GM21390 (cell line): ENCODE results near the gene HLA-F.
A peak's percentile ranks its signal among the peaks of the same experiment; 100 is the strongest.

Source experiments
- ATAC-seq: cut with Tn5 transposase; IDR thresholded peaks from one replicate; pipeline ENCODE4 v1.9.1; 2021; ENCODE audit not compliant: unreplicated experiment

The HLA-F gene

DNA sequence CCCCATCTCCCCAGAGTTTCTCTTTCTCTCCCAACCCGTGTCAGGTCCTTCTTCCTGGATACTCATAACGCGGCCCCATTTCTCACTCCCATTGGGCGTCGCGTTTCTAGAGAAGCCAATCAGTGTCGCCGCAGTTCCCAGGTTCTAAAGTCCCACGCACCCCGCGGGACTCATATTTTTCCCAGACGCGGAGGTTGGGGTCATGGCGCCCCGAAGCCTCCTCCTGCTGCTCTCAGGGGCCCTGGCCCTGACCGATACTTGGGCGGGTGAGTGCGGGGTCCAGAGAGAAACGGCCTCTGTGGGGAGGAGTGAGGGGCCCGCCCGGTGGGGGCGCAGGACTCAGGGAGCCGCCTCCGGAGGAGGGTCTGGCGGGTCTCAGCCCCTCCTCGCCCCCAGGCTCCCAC is at the start of gene HLA-F:
TSS of gene HLA-F (plus strand) at position 173 of the 404 bp plus-strand sequence. CDS start at position 203, 30 bp downstream.
- ATAC-seq: peak; percentile 93

DNA sequence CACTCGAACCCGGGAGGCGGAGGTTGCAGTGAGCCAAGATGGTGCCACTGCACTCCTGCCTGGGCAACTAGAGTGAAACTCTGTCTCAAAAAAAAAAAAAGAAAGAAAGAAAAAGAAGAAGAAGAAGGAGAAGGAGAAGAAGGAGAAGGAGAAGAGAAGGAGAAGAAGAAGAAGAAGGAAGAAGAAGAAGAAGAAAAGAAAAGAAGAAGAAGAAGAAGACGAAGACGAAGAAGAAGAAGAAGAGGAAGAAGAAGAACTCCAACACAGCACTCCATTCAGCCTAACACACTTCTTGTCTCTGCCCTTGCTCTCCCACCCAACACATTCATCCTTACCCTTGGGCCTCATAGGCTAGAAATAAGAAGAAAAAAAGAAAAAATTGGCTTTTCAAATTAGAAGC is 49.2 kb upstream of the HLA-F start:
- ATAC-seq: no peak

DNA sequence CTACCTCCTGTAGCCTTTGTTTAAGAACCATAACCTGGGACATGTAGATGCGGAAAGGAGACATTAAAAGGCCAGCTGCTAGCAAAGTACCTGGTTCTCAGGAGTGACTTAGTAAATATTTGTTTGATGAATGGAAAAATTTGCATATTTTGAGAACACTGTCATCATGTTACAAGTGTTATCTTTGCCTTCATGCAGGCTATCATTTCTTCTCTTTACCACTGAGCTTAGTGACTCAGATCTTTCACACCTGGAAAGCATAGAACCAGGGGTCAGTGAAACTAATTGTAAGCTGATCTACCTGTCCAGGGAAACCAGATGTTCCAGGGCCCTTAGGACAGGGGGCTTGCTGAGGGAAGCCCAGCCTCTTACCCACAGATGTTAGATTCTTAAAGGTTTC is 47.7 kb upstream of the HLA-F start:
- ATAC-seq: no peak

DNA sequence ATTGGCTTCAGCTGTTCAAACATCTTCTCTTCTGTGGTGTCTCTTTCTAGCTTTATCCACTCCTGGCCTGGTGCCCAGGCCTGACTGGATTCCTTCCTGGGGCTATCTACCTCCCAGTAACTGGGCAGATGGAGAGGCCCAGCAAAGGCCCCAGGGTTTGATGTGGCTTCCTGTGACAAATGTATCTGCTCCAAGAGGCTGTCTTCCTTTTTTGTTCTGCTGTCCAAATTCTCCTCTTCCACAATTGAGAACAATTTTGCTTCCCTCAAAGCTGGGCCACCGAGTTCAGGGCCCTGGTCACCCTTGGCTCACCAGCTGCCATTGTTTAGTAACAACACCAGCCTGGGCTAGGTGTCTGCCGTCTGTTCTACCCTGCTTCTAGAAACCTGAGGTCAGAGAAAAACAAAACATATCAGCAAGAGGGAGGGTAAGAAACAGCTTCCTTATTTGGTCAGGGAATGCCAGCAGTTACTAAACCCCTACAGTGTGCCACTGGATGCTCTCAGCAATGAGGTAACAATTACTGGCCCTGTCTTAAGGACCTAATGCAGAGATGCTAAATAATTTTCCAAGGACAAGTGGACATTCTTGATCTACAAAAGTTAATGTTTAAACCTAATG is 46.1 kb upstream of the HLA-F start:
- ATAC-seq: no peak

DNA sequence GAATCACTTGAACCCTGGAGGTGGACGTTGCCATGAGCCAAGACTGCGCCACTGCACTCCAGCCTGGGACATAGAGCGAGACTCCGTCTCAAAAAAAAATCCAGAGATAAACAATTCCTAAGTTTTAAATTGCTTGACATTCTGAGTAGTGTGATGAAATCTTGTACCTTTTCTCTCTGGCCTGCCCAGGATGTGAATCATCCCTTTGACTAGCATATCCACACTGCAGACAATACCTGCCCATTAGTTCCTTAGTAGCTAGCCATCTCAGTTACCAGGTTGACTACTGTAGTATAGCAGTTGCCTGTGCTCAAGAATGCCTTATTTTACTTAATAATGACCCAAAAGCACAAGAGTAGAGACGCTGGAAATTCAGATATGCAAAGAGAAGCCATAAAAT is 45.1 kb upstream of the HLA-F start:
- ATAC-seq: no peak

DNA sequence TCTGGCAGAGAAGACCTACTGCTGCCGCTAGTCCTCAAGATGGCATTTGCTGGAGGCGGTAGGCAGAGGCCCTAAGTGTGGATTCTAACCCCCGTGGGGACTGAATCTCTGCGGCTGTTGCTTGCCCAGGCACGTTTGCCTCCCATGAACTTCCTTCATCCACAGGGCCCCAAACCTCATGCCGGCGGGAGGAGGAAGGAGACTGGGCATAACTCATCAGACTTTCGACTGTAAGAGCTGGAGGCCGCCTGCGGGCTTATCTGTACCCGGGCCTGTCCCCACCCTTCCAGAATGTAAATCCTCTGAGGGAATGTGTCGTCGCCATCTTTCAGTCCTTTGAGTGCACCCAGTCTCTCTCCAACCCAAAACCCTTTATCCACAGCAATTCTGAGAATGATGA is 43.3 kb upstream of the HLA-F start:
- no peak for ATAC-seq

DNA sequence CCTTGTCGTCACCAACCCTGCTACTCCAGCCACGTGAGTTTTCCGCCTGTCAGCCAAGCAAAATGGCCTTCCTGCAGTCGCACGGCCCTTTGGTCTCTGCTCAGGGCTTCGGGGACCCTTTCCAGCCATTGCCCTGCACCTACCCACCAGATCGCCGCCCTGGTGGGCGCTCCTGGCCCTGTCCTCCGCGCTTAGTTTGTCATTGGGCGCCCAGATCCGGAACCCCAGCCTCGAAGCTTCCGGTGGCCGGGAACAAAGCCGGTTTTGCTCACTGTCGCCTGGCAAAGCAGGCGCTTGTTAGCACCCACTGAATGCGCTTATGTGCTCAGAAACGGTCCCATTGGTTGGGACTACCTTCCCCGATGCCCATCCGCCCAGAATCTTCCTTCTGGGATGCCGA is 42.8 kb upstream of the HLA-F start:
- no peak for ATAC-seq

DNA sequence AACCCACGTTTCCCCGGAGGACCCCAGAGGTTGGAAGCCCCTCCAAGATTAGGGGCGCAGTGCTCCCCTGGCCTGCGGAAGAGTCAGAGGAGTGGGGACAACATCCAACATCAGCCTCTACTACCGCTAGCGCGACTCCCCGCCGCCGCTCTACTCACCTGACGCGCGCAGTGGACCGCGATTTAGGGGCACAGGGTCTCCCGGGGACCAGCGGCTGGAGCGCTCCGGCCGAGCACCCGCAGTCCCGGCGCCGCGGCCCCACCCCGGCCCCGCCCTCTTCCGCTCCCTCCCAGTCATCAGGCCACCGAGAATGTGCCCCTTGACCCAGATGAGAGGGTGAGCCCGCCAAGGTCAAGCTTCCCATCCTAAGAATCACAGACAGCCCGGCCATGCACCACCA is 42.3 kb upstream of the HLA-F start, which contains the start of gene ZFP57:
TSS of gene ZFP57 (minus strand) at position 249 of the 400 bp plus-strand sequence. CDS start 4,149 bp downstream, outside the sequence.
- no peak for ATAC-seq

DNA sequence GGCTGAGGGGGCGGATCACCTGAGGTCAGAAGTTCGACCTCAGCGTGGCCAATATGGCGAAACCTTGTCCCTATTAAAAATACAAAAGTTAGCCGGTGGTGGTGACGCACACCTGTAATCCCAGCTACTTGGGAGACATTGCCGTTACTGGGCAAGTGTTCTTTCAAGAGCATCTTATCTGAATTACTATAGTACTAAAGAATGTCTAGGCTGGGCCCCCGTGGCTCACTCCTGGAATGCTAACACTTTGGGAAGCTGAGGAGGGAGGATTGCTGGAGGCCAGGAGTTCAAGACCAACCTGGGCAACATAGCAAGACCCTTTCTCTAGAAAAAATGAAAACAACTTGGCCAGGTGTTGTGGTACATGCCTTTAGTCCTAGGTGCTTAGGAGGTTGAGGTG is 41.4 kb upstream of the HLA-F start:
- ATAC-seq: no peak

DNA sequence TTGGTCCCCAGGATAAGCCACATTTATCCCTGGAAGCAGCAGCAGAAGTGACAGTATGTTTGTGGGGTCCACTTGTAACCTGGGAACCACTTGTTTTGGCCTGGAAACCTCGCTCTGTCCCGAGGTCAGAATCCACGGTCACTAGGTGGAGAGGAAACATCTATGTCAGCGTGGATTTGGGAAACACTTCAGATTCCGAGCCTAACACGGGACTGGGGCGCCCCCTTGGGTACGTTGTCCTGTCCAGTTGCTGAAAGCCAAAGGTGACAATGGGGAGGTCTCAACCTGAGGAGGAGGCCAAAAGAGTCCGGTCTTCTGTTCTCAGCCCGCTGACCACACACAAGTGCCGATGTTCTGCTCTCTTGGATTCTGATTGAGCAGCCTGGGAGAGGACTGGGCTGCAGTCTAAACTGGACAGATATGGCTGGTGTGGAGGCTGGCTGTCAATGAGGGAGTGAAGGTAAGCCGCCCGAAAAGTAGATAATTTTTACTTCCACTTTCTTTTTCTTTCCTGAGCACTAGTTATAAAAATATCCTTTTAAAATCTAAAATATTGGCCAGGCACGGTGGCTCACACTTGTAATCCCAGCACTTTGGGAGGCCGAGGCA is 37.4 kb upstream of the HLA-F start:
- ATAC-seq: no peak

DNA sequence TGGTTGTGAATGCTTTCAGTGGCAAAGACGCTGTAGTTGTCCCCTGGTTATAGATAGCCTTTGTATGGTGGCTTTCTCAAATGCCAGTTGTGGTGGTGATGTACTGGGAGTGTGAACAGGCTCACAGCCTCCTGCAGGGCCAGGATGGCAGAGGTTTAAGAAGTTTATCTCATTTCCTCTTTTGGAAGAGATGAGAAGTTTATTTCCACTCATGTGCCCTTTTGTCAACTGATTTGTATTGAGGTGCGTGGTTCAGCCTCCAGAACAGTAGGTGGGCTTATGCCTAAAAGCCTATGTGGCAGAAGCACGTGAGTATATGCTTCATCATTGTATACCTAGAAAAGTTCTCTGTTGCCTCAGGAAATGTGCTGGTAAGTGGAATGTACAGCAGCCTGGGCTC is 28.6 kb upstream of the HLA-F start:
- no peak for ATAC-seq

DNA sequence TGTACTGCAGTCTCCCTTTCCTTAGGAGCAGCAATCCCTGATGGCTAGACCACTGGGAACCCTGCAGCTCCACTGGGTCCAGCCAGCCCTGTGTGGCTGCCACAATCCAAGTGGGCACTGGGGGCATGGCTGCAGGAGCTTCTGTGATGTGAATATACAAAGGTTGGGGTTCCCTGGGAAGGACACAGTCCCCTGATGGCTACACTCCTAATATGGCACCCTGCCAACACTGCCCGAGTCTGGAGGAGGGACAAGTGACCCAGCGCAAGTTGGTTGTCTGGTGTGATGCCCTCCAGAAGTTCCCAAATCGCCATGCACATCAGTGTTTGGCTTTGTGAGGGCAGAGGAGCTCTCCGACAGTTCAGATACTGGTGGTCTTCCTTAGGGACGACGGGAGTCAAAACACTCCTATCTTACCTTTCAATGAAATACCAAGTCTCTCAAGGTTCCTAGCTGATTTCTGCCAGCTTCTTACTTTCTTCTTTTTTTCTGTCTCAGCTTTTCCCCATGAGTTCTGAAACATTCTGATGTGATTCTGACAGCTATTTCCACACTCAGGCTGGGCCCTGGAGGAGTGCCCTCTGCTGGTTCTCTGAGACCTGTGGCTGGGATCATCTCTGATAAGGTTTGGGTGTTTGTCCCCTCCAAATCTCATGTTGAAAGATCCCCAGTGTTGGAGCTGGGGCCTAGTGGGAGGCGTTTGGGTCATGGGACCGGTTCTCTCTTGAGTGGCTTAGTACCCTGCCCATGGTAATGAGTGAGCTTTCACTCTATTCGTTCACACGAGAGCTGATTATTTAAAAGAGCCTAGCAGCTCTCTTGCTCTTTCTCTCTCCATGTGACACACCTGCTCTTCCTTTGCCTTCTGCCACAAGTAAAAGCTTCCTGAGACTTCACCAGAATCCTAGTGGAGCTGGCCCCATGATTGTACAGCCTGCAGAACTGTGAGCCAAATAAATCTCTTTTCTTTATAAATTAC is 26.8 kb upstream of the HLA-F start:
- ATAC-seq: no peak

DNA sequence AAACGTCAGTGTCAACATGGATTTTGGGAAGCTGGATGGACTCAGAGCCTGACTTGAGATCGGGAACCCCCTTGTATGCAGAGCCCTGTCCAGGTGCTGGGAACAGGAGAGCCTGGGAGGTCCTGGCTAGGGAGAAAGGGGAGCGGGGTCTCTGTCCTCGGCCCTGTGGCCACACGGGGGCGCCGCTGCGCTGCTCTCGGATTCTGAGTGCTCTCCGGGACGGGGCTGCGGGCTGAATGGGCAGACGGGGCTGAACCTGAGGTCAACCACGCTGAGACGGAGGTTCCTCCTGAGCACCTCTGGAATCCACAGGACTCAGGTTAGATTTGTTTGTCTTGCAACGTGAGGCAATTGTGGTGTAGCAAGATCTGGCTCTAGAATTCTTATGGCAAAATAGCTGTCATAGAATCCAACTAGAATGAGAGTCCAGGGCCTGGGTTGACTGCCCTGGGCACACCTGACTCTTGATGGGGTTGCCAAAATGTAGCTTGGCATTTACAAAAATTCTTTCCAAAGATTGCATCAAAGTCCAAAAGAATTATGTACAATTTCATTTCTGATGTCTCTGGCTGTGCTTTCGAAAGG is 20.6 kb upstream of the HLA-F start:
- no peak for ATAC-seq

DNA sequence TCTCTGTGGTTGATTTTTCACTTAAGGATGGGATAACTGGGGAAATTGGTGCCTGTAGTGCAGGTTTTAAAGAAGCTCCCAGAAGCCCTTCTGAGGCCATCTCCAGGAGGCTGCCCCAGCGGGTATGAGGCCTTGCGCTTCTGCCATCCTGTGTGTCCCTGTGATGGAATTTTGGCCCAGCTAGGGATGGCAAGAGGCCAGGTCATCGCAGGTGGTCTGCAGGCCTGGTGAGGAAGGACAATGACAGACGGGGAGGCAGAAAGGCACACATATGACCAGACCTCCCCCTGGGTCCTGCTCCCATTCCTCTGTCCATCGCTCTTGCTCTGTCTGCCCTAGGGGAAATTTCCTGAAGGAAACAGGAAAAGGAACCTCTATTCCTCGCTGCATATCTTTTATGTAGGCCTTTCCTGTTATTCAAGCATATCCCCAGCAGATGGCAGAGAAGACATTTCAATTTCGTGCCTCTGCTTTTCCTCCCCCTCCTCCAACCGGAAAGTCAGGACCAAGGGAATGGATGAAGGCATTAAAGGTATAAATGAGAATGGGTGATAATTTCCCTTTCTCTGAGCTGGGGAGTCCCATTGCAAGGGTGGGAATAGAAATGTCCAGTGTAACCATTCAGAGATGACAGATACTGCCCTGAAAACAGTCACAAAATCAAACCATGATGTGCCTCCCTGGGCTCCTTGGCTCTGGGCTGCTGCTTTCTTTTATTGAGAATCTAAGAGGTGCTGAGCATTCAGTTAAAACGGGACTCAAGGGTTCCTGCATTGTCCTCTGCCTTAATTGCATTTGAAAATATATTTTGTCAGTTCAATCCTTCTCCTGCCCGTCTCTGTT is 17.6 kb upstream of the HLA-F start:
- ATAC-seq: no peak

DNA sequence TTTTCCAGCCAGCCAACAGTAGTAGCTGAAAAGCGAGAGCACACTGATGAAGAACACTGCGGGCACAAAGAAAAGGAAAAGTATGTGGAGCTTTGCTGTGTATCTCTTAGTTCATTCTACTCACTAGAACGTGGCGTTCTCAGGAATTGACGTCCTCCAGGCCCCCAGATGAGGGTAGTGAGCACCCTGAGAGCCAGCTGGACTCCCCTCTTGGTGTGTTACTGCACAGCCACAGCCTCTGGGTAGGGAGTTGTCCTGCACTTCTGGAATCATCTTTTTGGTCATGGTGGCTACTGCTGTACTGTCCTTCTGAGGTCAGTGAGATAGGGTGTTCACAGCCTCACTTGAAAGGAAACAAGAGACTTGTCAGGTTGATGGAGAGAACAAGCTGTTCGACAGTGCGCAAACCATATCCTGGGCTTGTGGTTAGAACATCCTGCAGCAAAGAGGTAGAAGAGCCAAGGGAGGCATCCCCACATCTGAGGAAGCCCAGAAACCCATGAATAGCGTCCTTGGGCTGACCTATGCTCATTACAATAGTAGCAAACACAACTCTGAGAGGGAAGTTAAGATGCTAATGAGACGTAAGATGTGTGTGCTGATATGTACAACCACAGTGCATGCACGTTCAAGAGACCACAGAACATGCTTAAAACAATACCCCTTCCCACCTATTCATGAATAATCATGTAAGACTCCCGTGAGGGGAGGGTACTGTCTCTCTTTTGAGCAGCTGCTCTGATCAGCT is 14.6 kb upstream of the HLA-F start:
- ATAC-seq: no peak

DNA sequence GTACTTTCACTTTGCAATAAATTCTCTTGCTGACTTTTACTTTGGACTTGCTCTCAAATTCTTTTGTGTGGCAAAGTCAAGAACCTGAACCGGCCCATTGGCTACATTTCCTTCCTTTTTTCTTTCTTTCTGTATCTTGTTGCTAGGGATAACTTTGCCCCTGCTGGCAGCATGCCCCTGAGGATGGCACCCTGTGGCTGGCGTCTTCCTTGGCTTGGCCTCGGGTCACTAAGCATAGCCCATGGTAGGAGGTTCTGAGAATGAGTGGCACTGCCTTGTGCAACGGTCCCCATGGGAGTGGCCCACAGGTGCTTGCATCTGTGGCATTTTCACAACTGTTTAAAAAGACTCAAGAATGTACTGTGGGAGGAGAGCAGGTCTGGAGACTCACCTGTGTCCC is 14.0 kb upstream of the HLA-F start:
- ATAC-seq: no peak

DNA sequence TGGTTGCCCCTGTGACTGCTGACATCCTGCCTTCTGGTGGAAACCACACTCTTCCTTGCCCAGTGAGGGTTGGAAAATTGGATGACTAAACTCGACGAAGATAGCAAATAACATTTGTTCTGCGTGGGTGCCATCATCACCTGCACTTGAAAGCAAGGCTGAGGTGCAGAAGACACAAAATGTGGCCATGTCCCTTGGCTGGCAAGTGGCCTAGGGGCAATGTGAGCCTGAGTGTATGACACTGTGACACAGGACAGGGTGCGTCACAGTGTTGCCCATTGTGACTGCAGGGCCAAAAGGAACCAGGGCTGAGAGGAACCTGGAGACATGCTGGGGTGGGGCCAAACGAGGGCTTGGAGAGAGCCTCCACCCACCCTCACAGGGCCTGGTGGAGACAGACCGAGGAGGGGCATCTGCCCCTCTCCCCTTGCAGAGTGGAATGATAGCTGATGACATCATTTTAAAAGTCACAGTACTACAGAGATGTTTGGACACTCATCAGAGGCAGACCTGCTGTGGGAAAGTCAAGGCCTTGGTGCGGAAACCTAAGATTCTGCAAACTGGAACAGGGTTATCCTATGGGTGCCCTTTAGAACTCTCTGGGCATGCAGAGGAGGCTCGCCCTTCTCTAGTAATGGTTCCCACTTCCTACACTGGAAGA is 12.8 kb upstream of the HLA-F start:
- ATAC-seq: no peak

DNA sequence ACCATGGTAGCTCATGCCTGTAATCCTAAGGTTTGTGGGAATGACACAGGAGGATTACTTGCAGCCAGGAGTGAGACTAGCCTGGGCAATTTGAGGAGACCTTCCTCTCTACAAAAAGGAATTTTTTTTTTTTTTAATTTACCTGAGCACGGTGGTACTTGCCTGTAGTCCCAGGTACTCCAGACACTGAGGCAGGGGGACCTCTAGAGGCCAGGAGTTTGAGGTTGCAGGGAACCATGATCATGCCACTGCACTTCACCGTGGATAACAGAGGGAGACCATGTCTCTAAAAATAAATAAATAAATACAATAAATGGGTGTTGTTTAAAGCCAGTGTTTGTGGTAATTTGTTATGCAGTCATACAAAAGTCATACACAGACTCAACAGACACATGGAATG is 2.4 kb upstream of the HLA-F start:
- ATAC-seq: no peak
